ENCODE data around the gene FAM200C. TPM values are rescaled to one million over a fixed set of nuclear protein-coding genes. Genes with fewer than 3 reads are reported as not detected.

Gene FAM200C
- 2.6 and 4.3 TPM in 2 replicates for total RNA-seq

DNA sequence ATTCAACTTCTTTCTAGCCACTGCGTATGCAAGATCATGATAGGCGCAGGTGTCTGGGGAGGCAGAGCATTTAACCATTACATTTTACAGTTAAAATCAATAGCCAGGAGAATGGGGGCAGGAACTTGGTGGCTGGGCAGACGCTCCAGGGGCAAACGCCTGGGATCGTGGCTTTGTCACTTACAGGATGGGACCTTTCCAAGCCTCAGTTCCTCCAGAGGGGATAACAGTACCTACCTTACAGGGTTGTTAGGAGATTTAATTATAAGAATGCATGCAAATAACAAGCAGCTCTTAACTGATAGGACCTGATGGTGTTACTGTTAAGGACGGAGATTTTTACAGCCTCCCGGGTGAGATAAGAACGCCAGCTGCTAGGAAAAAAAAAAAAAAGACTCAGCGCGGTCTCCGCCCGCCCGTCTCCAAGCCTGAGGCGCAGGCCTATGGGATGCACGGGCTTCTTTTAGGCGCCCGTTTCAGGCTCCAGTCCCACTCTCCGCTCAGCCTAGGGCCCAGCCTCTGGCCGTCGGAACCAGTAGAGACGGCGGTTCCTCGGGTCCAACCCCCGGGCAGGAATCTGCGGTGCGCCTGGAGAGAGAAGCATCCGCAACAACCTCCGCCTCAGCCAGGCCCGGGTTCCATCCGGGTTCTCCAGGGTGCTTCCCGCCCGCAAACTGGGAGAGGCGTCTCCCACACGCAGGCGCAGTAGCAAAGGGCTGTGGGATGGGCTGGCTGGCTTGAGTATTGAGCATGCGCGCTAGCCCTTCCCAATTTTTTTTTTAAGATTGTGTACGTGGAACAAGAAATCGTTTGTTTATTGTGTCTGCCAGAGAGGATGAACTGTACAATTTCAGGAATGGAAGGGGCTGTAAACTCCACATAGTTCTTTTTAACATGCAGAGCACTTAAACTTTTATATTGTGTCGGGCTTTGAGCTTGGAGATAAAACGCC lies at the start of gene FAM200C:
Gene FAM200C, minus strand, starts transcription at position 653 of the 952 bp plus-strand sequence. CDS start 4,564 bp downstream, outside the sequence.
- DNase-seq (ENCODE audit: low read depth), result peak; percentile 87

DNA sequence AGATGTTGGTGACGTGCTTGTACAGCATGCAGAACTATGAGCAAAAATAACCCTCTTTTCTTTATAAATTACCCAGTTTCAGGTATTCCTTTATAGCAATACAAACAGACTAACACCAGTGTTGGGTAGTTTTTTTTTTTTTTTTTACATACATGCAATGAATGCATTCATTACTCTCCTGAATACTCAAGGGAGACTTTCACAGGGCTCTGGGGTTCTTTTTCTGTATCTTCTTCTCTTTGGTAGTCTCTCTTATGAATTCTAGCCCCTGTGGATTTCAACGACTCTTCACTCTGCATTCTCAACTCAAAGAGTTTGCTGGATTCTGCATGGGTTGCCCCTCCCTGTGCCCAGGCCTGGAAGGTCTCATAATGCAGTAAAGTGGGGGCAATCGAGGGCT lies 49.6 kb upstream of the FAM200C start:
- DNase-seq (ENCODE audit: low read depth), result no peak

DNA sequence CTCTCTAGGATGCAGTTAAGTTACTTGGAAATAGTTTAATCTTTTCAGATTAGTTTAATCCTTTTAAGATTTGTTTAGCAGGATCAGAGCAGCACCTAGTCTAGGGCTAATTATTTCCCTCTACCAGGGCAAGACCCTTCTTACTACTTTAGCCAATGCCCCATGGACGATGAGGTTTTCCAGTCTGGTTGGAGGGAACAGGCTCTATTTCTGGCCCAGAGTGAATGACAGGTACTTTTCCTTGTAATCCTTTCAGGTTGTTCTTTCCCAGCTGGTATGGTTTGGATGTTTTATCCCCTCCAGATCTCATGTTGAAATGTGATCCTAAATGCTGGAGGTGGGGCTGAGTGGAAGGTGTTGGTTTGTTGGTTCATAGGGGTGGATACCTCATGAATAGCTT lies 49.0 kb upstream of the FAM200C start:
- DNase-seq (ENCODE audit: low read depth), result no peak

DNA sequence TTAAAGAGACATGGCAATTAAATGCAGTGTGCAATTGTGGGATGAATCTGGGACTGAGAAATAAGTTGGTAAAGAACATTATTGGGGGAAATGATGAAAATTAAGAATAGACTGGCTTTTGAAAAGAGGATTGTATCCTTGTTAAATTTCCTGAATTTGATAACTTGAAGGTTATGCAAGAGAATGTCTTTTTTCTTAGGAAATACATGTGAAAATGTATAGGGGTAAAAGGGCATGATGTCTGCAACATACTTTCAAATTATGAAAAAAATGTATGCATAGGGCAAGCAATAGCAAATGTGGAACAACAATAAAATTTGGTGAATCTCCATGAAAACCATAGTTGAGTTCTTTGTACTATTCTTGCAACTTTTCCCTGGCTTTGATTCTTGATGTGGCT lies 45.9 kb upstream of the FAM200C start:
- no peak for DNase-seq (ENCODE audit: low read depth)

DNA sequence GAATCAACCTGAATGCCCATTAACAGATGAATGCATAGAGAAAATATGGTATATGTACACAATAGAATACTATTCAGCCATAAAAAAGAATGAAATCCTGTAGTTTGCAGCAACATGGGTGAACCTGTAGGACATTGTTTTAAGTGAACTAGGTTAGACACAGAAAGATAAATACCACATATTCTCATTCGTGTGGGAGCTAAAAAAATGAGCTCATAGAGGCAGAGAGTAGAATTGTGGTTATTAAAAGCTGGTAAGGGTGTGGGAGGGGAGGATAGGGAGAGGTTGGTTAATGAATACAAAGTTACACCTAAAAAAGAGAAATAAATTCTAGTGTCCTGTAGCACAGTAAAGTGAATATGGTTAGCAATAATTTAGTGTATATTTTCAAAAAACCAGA lies 45.3 kb upstream of the FAM200C start:
- no peak for DNase-seq (ENCODE audit: low read depth)

DNA sequence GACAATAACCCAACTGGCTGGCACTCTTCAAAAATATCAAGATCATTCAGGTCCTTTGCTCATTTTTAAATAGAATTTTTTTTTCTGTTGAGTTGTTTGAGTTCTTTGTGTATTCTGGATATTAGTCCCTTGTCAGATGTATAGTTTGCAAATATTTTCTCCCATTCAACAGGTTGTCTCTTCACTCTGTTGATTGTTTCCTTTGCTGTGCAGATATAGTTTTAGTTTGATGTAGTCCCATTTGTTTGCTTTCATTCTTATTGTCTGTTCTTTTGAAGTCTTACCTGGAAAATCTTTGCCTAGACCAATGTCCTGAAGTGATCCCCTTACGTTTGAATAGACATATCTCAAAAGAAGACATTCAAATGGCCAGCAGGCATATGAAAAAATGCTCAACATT lies 44.6 kb upstream of the FAM200C start:
- DNase-seq (ENCODE audit: low read depth), result no peak

DNA sequence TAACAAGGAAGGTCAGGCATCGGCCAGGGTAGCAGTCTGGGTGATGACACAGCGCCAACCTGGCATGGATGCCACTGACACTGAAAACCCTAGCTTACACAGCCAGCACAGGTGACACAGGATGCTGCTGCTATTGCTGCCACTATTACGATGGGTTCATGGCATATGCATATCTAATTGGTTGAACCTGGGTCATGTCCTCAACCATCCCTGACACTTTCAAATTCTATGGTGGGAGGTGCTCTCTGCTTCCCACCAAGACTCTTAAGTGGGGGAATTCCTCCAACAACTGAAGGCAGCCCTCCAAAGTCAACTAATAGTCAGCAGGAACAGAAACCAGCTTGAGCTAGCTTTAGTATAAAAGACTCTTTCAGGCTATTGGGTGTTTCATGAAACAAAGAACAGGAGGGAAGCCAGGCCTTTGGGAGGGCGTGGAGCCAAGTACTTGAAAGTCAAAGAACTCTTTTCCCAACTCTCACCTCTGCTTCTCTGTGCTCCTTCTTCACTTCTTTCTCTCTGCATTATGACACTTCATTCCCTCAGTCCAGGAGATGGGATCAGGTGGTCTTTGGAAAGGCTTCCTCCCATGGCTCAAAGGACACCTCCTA lies 43.1 kb upstream of the FAM200C start:
- peak; percentile 36 for DNase-seq (ENCODE audit: low read depth)

DNA sequence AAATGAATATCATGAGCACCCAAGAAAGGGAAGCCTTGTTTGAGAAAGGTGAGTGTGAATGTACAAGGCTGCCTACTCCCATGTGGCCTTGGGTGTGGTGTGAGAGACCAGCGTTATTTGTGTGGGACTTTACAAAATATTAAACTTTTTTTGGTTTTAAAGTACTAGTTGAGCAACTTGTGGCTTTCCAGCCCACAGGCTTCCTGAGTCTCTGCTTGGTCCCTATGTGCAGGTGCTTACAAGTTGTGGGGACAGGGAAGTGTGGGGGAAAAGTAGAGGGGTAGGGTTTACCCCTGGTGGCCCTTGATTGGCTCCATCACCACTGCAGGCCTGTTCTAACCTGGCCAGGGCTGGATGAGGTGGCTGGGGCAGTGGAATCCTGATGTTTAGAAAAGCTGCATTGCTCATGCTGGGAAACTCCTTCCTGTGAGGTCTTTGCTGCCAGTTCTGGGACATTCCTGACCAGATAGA lies 41.5 kb upstream of the FAM200C start:
- peak; percentile 28 for DNase-seq (ENCODE audit: low read depth)

DNA sequence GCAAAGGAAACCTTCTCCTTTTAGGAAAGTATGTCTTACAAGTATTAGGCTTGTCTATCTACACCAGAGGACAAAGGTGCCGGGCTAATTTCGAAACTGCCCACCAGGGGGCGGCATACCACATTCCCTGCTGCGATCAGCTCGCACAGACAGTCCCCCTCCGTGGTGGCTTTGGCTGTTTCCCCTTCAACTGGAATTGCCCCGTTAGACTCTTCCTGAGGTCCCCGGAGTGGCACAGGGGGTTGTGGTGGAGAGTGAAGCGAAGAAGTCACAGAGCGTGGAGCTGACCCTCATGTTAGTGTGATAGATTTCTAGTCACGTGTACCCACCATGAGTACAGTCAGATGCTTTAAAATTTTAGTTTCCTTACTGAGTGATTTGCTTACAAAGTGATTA lies 39.3 kb upstream of the FAM200C start:
- DNase-seq (ENCODE audit: low read depth), result peak; percentile 66

DNA sequence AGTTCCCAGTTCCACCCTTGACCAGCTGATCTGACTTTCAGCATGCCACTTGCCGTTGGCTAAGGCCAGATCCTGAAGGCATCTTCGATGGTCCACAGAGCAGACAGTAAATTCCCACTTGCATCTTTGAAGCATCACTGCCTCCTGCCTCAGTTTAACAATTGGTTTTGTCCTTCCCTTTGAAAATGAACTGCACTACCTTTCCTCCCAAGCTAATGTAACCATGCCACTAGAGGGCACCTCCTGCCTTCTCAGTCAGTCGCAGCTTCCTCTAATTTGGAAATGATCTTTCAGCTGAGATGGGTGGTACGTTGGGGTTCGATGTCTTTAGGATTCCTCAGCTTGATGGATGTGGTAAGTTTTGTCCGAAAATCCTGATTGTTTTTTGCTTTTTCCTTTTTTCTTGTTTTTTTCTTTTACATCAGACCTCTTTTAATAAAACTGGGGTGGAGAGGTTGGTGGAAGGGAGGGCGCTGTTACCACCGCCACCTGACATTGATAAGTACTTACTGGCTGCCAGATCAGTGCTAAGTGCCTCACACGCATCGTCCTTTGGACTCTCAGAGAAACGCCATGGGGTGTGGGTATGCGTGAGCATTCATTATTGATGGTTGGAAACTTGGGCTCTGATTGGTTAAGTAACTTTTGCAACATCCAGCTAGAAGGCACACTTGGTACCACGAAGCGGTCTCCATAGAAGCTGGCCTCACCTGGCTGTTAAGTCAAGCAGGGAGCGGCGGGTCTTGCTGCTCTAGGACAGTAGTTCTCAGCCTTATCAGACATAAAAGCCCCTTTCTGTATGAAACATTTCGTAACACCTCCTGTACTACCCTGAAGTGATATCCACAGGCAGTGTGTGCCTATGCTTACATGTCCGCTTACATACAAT lies 38.7 kb upstream of the FAM200C start:
- DNase-seq (ENCODE audit: low read depth), result peak; percentile 63

DNA sequence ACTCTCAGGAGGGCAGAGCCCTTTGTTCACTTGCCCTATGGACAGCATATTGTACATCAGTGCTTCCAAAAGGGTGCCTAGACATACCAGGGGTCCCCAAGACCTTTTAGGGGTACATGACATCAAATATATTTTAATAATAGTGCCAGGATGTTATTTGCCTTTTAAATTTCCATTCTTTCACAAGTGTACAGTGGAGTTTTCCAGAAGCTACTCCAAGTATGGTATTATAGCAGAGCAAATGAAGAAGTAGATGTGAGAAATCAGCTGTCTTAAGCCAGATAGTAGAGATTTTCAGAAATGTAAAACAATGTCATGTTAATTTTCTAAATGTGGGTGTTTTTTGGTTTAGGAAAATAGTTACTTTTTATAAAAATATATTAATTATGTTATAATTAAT lies 37.4 kb upstream of the FAM200C start:
- no peak for DNase-seq (ENCODE audit: low read depth)

DNA sequence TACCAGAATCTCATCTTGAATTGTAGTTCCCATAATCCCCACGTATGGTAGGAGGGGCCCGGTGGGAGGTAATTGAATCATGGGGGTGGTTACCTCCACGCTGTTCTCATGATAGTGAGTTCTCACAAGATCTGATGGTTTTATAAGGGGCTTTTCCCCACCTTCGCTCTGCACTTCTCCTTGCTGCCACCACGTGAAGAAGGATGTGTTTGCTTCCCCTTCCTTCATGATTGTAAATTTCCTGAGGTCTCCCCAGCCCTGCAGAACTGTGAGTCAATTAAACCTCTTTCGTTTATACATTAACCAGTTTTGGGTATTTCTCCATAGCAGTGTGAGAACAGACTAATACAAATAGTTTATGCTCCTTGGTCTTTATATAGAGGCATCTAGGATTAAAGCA lies 36.8 kb upstream of the FAM200C start:
- peak; percentile 84 for DNase-seq (ENCODE audit: low read depth)

DNA sequence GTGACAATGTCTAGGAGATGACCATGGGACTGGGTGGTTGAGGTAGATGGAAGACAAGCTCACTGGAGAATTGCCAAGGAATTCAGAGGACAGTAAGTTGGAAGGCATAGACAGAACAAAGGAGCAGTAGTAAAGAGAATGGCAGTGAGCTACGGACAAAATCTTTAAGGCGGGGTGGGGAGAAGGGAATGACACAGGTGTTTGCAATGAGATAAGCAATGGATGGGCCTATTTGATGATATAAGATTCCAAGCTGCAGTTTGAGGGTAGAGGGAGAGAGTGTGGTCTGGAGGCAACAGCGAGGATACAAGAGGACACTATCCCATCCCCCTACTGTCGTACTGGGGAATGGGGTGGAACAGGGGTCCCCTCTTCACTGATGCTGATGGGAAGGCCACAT lies 36.2 kb upstream of the FAM200C start:
- DNase-seq (ENCODE audit: low read depth), result no peak

DNA sequence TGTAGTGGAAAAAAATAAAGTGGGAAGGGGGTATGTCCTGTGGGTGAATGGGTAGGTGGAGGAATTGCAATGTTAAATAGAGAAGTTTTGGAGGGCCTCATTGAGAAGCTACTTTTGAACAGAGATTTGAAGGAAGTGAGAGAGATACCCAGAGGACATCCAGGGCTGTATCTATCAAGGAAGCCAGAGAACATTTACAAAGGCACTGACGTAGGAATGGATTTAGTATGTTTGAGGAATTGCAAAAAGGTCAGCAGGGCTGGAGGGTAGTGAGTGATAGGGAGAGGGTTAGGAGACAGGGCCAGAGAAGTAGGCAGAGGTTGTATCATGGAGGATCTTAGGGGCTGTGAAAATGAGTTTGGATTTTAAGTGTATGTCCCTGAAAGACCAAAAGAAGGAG lies 35.7 kb upstream of the FAM200C start:
- DNase-seq (ENCODE audit: low read depth), result no peak

DNA sequence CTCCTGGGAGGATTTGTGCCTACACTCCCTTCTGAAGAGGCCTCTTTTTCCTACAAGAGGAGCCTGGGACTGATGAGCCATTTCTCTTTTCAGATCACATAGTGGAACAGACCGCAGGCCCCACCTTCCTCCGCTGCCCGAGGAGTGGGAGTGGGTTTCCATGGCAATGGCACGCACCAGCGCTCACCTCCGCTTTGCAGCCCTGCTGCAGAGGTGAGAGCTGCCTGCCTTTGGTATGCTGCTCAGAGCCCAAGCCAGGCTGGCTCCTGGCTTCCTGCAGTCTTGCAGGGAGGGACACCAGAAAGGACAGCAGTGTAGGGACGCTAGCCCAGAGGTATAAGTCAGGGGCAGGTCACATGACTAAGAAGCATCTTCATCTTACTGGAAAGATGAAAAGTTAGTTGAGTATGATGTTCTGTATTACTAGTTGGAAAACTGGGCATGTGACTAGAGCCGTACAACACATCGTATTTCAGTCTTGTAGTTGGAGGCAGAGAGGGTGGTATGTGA lies 34.2 kb upstream of the FAM200C start:
- peak; percentile 96 for DNase-seq (ENCODE audit: low read depth)

DNA sequence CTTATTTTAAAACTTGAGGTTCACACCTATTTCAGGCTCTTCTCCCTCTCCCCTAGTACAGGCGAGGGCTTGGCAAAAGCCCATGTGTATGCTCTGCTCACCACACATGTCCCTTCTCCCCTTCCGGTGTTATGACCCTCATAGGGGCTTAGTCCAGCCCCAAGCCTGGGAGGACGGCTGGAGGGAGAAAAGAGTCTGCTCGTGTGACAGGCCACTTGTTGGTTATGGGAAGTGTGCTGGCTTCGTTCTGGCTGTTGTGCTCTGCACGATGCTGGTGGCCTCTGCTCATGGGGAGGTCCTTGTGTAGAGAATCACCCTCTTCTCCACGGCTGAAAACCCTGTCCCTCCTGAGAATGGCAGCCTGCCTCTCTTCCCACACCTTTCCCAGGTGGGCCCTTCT lies 32.9 kb upstream of the FAM200C start:
- no peak for DNase-seq (ENCODE audit: low read depth)

DNA sequence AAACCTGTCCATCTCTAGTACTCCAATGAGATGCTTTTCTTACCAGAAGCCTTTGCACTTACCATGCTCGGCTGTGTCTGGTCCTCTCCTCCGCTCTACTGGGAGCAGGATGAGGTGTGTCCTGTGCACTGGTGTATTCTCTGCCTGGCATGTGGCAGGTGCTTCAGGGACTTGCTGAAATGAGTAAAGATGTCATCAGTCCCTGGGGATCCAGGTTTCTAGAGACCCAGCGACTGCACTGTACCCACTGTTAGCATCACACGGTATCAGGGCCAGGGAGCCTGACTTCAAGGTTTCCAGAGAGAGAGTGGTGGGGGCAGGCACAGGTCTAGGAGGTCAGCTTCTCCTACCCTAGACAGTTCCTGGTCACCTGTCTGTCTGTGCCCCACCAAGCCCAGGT lies 32.3 kb upstream of the FAM200C start:
- no peak for DNase-seq (ENCODE audit: low read depth)

DNA sequence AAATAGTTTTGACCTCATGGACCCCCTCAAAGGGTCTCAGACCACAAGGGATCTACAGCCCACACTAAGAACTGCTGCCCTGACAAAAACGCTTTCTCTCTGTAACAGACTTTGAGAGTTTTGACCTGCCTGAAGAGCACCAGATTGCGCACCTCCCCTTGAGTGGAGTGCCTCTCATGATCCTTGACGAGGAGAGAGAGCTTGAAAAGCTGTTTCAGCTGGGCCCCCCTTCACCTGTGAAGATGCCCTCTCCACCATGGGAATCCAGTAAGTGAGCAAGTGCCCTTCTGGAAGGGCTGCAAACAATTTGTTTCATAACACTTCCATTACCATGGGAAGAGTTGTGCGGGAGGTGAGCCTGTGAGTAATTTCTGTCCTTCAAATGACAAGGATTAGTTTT lies 27.8 kb upstream of the FAM200C start:
- DNase-seq (ENCODE audit: low read depth), result no peak

DNA sequence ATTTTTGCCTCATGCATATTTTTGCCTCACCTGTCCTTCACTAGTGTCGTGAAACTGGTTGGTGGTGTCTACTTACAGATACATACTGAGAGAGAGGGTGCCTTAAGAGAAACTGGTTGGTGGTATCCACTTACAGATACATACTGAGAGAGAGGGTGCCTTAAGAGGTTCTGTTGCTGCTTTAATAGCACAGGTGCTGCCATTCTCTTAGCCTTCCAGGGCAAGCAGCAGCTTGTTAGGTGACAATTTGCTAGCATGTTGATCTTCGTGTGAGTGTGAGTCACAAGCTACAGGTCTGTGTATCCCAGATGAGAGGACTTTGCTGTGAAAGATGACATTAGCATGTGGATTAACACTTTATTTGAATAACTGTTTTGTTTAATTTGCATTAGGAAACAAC lies 23.2 kb upstream of the FAM200C start:
- DNase-seq (ENCODE audit: low read depth), result peak; percentile 48

DNA sequence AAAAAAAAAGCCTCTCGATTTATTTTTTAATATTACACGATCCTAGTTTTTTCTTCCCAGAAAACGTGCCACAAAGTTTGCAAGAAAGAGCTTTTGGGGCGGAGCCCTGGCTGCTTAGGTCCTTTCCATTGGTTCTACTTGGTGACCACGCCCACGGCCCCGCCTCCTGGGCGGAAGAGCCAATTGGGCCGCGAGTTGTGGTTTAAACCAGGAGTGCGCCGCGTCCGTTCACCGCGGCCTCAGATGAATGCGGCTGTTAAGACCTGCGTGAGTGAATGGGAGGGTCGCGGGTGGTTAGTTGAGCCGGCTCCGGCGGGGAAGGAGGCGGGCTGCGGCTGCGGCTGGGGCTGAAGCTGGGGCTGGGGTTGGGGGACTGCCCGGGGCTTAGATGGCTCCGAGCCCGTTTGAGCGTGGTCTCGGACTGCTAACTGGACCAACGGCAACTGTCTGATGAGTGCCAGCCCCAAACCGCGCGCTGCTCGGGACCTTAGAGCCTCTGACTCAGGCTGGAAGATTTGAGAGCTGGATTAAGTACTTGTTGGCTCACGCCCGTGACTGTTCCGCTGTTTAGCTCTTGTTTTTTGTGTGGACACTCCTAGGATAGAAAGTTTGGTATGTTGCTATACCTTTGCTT lies 21.9 kb upstream of the FAM200C start, which contains the start of gene PTTG1:
Gene PTTG1, plus strand, starts transcription at position 231 of the 634 bp plus-strand sequence. CDS start 458 bp downstream, outside the sequence.
- DNase-seq (ENCODE audit: low read depth), result peak; percentile 93

DNA sequence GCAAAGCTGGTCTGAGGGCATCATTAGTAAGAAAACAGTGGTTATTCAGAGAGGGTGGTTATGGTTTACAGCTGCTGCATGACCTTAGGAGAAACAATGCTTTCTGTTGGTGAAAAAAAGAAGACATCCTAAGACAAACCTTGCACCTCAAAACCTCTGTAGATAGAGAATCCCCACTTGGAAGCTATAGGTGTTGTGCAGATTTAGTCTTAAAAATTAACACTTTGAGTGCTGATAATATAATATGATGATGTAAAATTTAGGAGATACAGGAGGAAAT lies 20.4 kb upstream of the FAM200C start:
- DNase-seq (ENCODE audit: low read depth), result no peak
